ENCODE results near the gene ZFAND2B. TPM values are rescaled to one million over a fixed set of nuclear protein-coding genes. Genes with fewer than 3 reads are reported as not detected.

ZFAND2B gene
- total RNA-seq, 4 donors from 2014 or later, result 43.7 to 129 (median 112) TPM

GRCh38 chr2:219160186-219161017, 46.2 kb upstream of the ZFAND2B start, which contains the start of gene NHEJ1:
Gene NHEJ1 (minus strand): TSS chr2:219160815. CDS start chr2:219158362, 2,453 bp downstream.
- no peaks in the 10 kb centered on the region for H3K9me3 ChIP-seq

GRCh38 chr2:219161097-219161496, 45.5 kb upstream of the ZFAND2B start:
- H3K27me3 ChIP-seq, result no peaks in the 10 kb centered on the region
- peak overlapping the region; percentile 90 to 96 (median 92) for H3K27ac ChIP-seq
- no peak for DNase-seq
- peaks cover 0 to 10% (median 4%) of the 10 kb centered on the region in 4 donors for H3K4me1 ChIP-seq
- H3K36me3 ChIP-seq, result peaks cover 0 to 18% (median 0%) of the 10 kb centered on the region in 3 donors
- peak overlapping the region; percentile 56 to 85 (median 76) for H3K4me3 ChIP-seq
- H3K9me3 ChIP-seq, result no peaks in the 10 kb centered on the region
- TF ChIP-seq CTCF (IDR thresholded peaks at IDR 0.05) (no peak), POLR2A (IDR thresholded peaks at IDR 0.05) (no peak)

More at GRCh38 chr2:219160186-219161017, 46.2 kb upstream of the ZFAND2B start, which contains the start of gene NHEJ1:
- peak within 1 kb of the TSS; percentile 56 to 85 (median 76) for H3K4me3 ChIP-seq
- peaks cover 0 to 24% (median 0%) of the 10 kb centered on the region in 3 donors for H3K36me3 ChIP-seq
- DNase-seq, result peak; percentile 99
- H3K4me1 ChIP-seq, result peaks cover 0 to 10% (median 4%) of the 10 kb centered on the region in 4 donors
- no peaks in the 10 kb centered on the region for H3K27me3 ChIP-seq
- TF ChIP-seq POLR2A (IDR thresholded peaks at IDR 0.05), result peak; percentile 58 to 86
- TF ChIP-seq CTCF (IDR thresholded peaks at IDR 0.05), result peak; percentile 91 to 99 (median 98)
- H3K27ac ChIP-seq, result peak within 1 kb of the TSS; percentile 90 to 96 (median 92)

- Histone ChIP-seq H3K36me3 (peaks cover 0 to 8% (median 0%) of the 10 kb centered on the region in 3 donors), H3K27ac (no peak overlapping the region), H3K4me3 (no peak overlapping the region), H3K4me1 (peaks cover 0 to 10% (median 4%) of the 10 kb centered on the region in 4 donors), H3K27me3 (no peaks in the 10 kb centered on the region), H3K9me3 (no peaks in the 10 kb centered on the region)
- DNase-seq, result peak in 1 of 3 donors; percentile 24
- TF ChIP-seq CTCF (IDR thresholded peaks at IDR 0.05) (no peak), POLR2A (IDR thresholded peaks at IDR 0.05) (no peak)
Measured at GRCh38 chr2:219163156-219163555, 43.4 kb upstream of the ZFAND2B start.

- Histone ChIP-seq H3K27ac (no peak overlapping the region), H3K4me3 (no peak overlapping the region), H3K4me1 (peaks cover 0 to 15% (median under 1%) of the 10 kb centered on the region in 4 donors), H3K36me3 (peaks cover 0 to 8% (median 0%) of the 10 kb centered on the region in 3 donors), H3K27me3 (no peaks in the 10 kb centered on the region), H3K9me3 (no peaks in the 10 kb centered on the region)
- TF ChIP-seq CTCF (IDR thresholded peaks at IDR 0.05), result no peak
- no peak for TF ChIP-seq POLR2A (IDR thresholded peaks at IDR 0.05)
- DNase-seq, result no peak
Measured at GRCh38 chr2:219165058-219165911, 41.3 kb upstream of the ZFAND2B start.

- peaks cover 0 to 22% (median 0%) of the 10 kb centered on the region in 3 donors for H3K36me3 ChIP-seq
- H3K4me1 ChIP-seq, result peaks cover 0 to 16% (median 0%) of the 10 kb centered on the region in 4 donors
- H3K27me3 ChIP-seq, result no peaks in the 10 kb centered on the region
- no peak overlapping the region for H3K4me3 ChIP-seq
- no peak for DNase-seq
- H3K27ac ChIP-seq, result no peak overlapping the region
- TF ChIP-seq CTCF (IDR thresholded peaks at IDR 0.05) (no peak), POLR2A (IDR thresholded peaks at IDR 0.05) (no peak)
- no peaks in the 10 kb centered on the region for H3K9me3 ChIP-seq
Measured at GRCh38 chr2:219167997-219168396, 38.6 kb upstream of the ZFAND2B start.
